GM12878 (cell line): ENCODE data around the gene SLAMF8. TPM values are rescaled to one million over a fixed set of nuclear protein-coding genes. Genes with fewer than 3 reads are reported as not detected.

Source experiments
- ATAC-seq: fragments of 200-7000 bp; cut with Tn5 transposase; 3 replicates; pipeline ENCODE4 v1.9.1; 2020; ENCODE audit warnings: mild to moderate bottlenecking, moderate library complexity
- BruUV-seq: library from RNA; stranded (reverse); fragments of 400-500 nt; replicated peaks from 2 replicates; lab custom pipeline; 2021; lab: Mats Ljungman, UMichigan
- CTCF ChIA-PET: fragments of 300-600 bp; sonication (Branson Sonifier 250); formaldehyde crosslinking; extraction: SDS; loops from one replicate; lab custom pipeline; 2021; ENCODE audit warnings: inconsistent platforms; lab: Yijun Ruan, JAX
- POLR2A ChIA-PET: fragments of 350-600 bp; formaldehyde crosslinking; extraction: SDS; loops from one replicate; lab custom pipeline; 2021; ENCODE audit warnings: inconsistent platforms; lab: Charles Lee
- RAD21 ChIA-PET: fragments of 300-600 bp; sonication (Branson Sonifier 250); formaldehyde crosslinking; loops from one replicate; lab custom pipeline; 2023; ENCODE audit warnings: antibody characterized with exemption; ENCODE audit not compliant: unreplicated experiment; lab: Charles Lee
- SMC1A ChIA-PET: fragments of 300-600 bp; sonication (Branson Sonifier 250); formaldehyde crosslinking; loops from one replicate; lab custom pipeline; 2023; ENCODE audit not compliant: unreplicated experiment, uncharacterized antibody; lab: Charles Lee
- DNase-seq: peaks from one replicate; pipeline ENCODE4 v3.0.0-alpha.2; 2011; ENCODE audit warnings: low read depth, low spot score
- FAIRE-seq: peaks from 3 replicates; lab custom pipeline; 2011; peaks lifted over from hg19 to GRCh38; lab: Jason Lieb, UNC
- H2AFZ ChIP-seq: 2 replicates; pipeline ENCODE4 v1.6.0; 2011; ENCODE audit warnings: low read depth, low read length, control low read depth; ENCODE audit not compliant: control insufficient read depth
- H3K27ac ChIP-seq: 2 replicates; pipeline ENCODE4 v1.5.1; 2011; ENCODE audit warnings: control low read depth; ENCODE audit not compliant: control insufficient read depth, insufficient read depth
- H3K27me3 ChIP-seq, 2 experiments: replicated peaks in 1 of 2; 2 replicates each; pipeline versions ENCODE4 v1.6.0 to v1.6.1; 2011; ENCODE audit warnings: low read length in 1 of 2; ENCODE audit not compliant: control insufficient read depth in 2 of 2, insufficient read depth in 2 of 2
- H3K36me3 ChIP-seq, 2 experiments: 2 replicates each; pipeline ENCODE4 v1.5.1; 2011; ENCODE audit warnings: low read length in 1 of 2; ENCODE audit not compliant: control insufficient read depth in 2 of 2, insufficient read depth in 2 of 2
- H3K4me1 ChIP-seq: 2 replicates; pipeline ENCODE4 v1.6.1; 2011; ENCODE audit warnings: mild to moderate bottlenecking, low read length, moderate library complexity, mixed read lengths; ENCODE audit not compliant: control insufficient read depth, insufficient read depth
- H3K4me2 ChIP-seq: 2 replicates; pipeline ENCODE4 v1.6.0; 2011; ENCODE audit warnings: control low read depth; ENCODE audit not compliant: control insufficient read depth, insufficient read depth
- H3K4me3 ChIP-seq: fragments of 200-600 bp; sonication (generic); 2 replicates; pipeline ENCODE4 v1.5.1; 2016
- H3K79me2 ChIP-seq: 2 replicates; pipeline ENCODE4 v1.6.0; 2011; ENCODE audit warnings: low read length; ENCODE audit not compliant: control insufficient read depth, insufficient read depth
- H3K9ac ChIP-seq: 2 replicates; pipeline ENCODE4 v1.8.0; 2011; ENCODE audit warnings: low read length, control low read depth, mixed read lengths; ENCODE audit not compliant: control insufficient read depth, insufficient read depth
- H3K9me3 ChIP-seq: replicated peaks from 3 replicates; pipeline ENCODE4 v1.5.1; 2011; ENCODE audit warnings: mild to moderate bottlenecking, low read length; ENCODE audit not compliant: control insufficient read depth, insufficient read depth
- H4K20me1 ChIP-seq: 2 replicates; pipeline ENCODE4 v1.6.0; 2011; ENCODE audit not compliant: control insufficient read depth, insufficient read depth
- FOXM1 ChIP-seq: IDR thresholded peaks from 2 replicates; pipeline ENCODE4 v1.6.1; 2012; ENCODE audit warnings: low read depth, mild to moderate bottlenecking, inconsistent platforms, low read length, moderate library complexity
- NRF1 ChIP-seq: conservative IDR thresholded peaks from 2 replicates; pipeline ENCODE4 v1.6.1; 2011; ENCODE audit warnings: mild to moderate bottlenecking, low read depth, low read length, improper control_type of control experiment
- SP1 ChIP-seq: IDR thresholded peaks from one replicate; pipeline ENCODE4 v1.6.1; 2011; ENCODE audit warnings: low read depth, low read length
- WGBS: methylation state at CpG from one replicate; pipeline ENCODE4 v1.1.6; 2016; ENCODE audit warnings: low lambda C conversion rate; ENCODE audit not compliant: insufficient replicate concordance, insufficient coverage; ENCODE audit errors: missing lambda C conversion rate; 5-methylcytosine and 5-hydroxymethylcytosine counted together
- in situ Hi-C: fragments of 300-500 bp; cut with MboI; formaldehyde crosslinking; loops from 9 replicates; pipeline ENCODE4 v1.14.3; 2018; ENCODE audit warnings: mixed read lengths
- intact Hi-C: fragments of 100-400 bp; cut with micrococcal nuclease; formaldehyde crosslinking; loops from one replicate; pipeline ENCODE4 v1.14.2; 2022; ENCODE audit not compliant: unreplicated experiment
- polyA plus RNA-seq, 11 experiments: library from polyadenylated mRNA; depleted of rRNA in 4 of 11; unstranded in 6 of 11; stranded (reverse) in 5 of 11; fragments of >200 nt; fragmentation: Nextera tagmentation in 4 of 11; fragmentation: Illumina TruSeq in 1 of 11; extraction: Ambion mirVana in 4 of 11; extraction: Trizol in 1 of 11; gene quantifications; 1 replicate in 1 of 11; 2 replicates in 10 of 11; pipeline versions ENCODE4 v1.2.1 to v1.2.3, GENCODE V29; 2011 to 2016; ENCODE audit warnings: inconsistent platforms in 2 of 11, missing spikeins in 2 of 11, low read depth in 1 of 11
- total RNA-seq, 4 experiments: library from RNA; depleted of rRNA in 3 of 4; stranded (reverse); fragments of >200 nt in 3 of 4; fragmentation: Illumina TruSeq in 1 of 4; extraction: Trizol in 1 of 4; gene quantifications; 2 replicates each; pipeline versions ENCODE4 v1.2.1 to v1.2.3, GENCODE V29; 2013 to 2021
- TF ChIP-seq, protein P1 (sequence below): fragments of 450-650 bp; IDR thresholded peaks from 2 replicates; pipeline ENCODE4 v1.6.1; 2016; ENCODE audit warnings: mild to moderate bottlenecking, moderate library complexity, borderline replicate concordance

SLAMF8 gene
- total and polyA plus RNA-seq, 10 of the 15 experiments (the other 5 are each of a cell fraction or from before 2014, with no cell fraction given), result 0.04 to 0.69 (median 0.10) TPM; not detected in 3

- Histone ChIP-seq H3K4me1 (peaks cover 26% of the 10 kb centered on the region), H3K9me3 (no peaks in the 10 kb centered on the region), H3K27ac (no peak overlapping the region), H2AFZ (no peak overlapping the region), H3K27me3 (peaks cover 0 to 4% of the 10 kb centered on the region in 2 experiments; a peak in 2 of 4 replicates), H3K79me2 (no peaks in the 10 kb centered on the region), H3K9ac (no peak overlapping the region), H3K4me2 (no peak overlapping the region), H3K4me3 (no peak overlapping the region), H3K36me3 (no peaks in the 10 kb centered on the region), H4K20me1 (no peaks in the 10 kb centered on the region)
- in situ Hi-C loops (no loop called here), intact Hi-C loops (no loop called here)
- WGBS, result 65% methylated on average over 2 of the region's 2 CpGs
- BruUV-seq, result no TSS peak
- POLR2A ChIA-PET, result no interaction called here
- ATAC-seq (no peak), FAIRE-seq (no peak), DNase-seq (no peak)
- no peak for TF ChIP-seq FOXM1
- TF ChIP-seq, protein P1, sequence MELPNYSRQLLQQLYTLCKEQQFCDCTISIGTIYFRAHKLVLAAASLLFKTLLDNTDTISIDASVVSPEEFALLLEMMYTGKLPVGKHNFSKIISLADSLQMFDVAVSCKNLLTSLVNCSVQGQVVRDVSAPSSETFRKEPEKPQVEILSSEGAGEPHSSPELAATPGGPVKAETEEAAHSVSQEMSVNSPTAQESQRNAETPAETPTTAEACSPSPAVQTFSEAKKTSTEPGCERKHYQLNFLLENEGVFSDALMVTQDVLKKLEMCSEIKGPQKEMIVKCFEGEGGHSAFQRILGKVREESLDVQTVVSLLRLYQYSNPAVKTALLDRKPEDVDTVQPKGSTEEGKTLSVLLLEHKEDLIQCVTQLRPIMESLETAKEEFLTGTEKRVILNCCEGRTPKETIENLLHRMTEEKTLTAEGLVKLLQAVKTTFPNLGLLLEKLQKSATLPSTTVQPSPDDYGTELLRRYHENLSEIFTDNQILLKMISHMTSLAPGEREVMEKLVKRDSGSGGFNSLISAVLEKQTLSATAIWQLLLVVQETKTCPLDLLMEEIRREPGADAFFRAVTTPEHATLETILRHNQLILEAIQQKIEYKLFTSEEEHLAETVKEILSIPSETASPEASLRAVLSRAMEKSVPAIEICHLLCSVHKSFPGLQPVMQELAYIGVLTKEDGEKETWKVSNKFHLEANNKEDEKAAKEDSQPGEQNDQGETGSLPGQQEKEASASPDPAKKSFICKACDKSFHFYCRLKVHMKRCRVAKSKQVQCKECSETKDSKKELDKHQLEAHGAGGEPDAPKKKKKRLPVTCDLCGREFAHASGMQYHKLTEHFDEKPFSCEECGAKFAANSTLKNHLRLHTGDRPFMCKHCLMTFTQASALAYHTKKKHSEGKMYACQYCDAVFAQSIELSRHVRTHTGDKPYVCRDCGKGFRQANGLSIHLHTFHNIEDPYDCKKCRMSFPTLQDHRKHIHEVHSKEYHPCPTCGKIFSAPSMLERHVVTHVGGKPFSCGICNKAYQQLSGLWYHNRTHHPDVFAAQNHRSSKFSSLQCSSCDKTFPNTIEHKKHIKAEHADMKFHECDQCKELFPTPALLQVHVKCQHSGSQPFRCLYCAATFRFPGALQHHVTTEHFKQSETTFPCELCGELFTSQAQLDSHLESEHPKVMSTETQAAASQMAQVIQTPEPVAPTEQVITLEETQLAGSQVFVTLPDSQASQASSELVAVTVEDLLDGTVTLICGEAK, result no peak
- no peak for TF ChIP-seq SP1
- TF ChIP-seq NRF1, result no peak
- CTCF ChIA-PET, result interaction anchor here (0.8 to 3.1 kb wide), 5 partner anchors 9 to 50 kb away, joined by 3 to 13 read pairs (median 4); no protein-coding TSS in a partner anchor
- SMC1A ChIA-PET, result interaction anchor here (0.9 to 1.7 kb wide), 2 partner anchors 48 to 166 kb away, joined by 3 to 5 read pairs; no protein-coding TSS in a partner anchor
- RAD21 ChIA-PET, result interaction anchor here (1.2 kb wide), 1 partner anchor 12 kb away, joined by 3 read pairs; no protein-coding TSS in a partner anchor
These were observed 15.1 kb downstream of the SLAMF8 start for GRCh38 chr1:159841749-159842148.
